SHP77 (cell line): ENCODE data around the gene MEAF6.
"Not testable (repeated sequence)": the region's sequence is repeated elsewhere in the genome, so short reads cannot be mapped to it uniquely, and the experiment has no call there.

ENCODE experiments used
- DNase-seq, 2 experiments: peaks; one replicate each; lab custom pipeline; 2025; lab: John Stamatoyannopoulos, UW

The MEAF6 gene

DNA sequence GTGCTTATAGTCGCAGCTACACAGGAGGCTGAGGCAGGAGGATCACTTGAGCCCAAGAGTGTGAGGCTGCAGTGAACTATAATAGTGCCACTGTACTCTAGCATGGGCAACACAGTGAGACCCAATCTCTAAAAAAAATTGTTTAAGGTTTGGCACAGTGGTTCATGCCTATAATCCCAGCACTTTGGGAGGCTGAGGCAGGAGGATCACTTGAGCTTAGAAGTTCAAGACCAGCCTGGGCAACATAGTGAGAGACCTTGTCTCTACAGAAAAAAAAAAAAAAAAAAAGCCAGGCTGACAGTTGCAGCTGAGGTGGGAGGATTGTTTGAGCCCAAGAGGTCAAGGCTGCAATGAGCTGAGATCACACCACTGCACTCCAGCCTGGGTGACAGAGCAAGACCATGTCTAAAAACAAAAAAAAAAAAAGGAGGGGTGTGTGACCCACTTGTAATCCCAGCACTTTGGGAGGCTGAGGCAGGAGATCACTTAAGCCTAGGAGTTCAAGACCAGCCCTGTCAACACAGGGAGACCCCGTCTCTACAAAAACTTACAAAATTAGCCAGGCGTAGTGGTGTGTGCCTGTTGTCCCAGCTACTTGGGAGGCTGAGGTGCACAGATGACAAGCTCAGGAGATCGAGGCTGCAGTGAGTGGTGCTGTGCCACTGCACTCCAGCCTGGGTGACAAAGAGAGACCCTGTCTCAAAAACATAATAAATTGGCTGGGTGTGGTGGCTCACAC lies 18.0 kb upstream of the MEAF6 start:
- not testable (repeated sequence) for DNase-seq

DNA sequence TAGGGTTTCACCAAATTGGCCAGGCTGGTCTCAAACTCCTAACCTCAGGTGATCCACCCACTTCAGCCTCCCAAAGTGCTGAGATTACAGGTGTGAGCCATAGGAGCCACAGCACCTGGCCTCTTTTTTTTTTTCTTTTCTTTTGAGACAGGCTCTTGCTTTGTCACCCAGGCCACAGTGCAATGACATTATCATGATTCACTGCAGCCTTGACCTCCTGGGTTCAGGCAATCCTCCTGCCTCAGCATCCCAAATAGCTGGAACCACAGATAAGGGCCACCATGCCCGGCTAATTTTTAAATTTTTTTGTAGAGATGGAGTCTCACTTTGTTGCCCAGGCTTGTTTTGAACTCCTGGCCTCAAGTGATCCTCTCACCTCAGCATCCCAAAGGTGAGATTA lies 15.3 kb upstream of the MEAF6 start:
- not testable (repeated sequence) for DNase-seq

- no peak for DNase-seq
These were observed 5.0 kb upstream of the MEAF6 start for GRCh38 chr1:37519613-37520012.

GRCh38 chr1:37518929-37519328 lies 4.4 kb upstream of the MEAF6 start:
- not testable (repeated sequence) for DNase-seq

- not testable (repeated sequence) for DNase-seq
These were observed 3.7 kb upstream of the MEAF6 start for GRCh38 chr1:37518241-37518640.

- DNase-seq: no peak
These were observed 3.0 kb upstream of the MEAF6 start for GRCh38 chr1:37517569-37517968.

DNA sequence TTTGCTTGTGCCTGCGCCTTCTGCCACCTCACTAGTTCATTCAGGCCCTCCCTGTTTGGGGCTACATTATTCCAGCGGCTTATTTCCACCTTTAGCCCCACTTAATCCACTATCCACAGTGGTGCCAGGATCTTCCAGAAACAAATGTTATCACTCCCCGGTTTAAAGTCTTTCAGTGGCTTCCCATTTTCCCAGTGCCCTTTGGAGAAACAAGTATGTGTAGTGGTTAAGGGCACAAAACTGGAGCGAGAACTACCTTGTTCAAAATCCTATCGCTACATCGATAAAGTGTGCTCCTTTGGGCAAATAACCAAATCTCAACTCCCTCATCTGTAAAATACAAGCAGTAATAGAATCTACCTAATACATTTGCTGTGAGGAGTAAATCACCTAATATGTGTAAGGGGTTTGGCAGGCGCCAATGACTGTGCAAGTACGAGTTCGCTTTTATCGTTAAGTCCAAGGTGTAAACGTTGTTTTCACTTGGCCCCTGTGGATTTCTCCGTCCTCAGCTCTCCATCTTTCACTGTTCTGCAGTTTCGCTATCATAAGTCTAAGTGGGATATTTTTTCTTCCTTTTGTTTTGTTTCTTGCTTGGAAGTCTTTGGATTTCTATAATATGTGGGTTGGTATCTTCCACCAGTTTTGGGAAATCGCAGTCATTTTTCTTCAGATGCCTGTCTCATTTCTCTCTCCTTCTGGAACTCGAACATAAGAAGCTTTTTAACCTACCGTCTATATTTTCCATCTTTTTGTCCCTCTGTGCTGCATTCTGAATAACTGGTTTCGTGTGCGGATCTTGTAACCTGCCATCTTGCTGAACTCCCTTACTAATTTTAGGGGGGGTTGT lies 844 bp upstream of the MEAF6 start:
- DNase-seq: peak; percentile 4 to 27

DNA sequence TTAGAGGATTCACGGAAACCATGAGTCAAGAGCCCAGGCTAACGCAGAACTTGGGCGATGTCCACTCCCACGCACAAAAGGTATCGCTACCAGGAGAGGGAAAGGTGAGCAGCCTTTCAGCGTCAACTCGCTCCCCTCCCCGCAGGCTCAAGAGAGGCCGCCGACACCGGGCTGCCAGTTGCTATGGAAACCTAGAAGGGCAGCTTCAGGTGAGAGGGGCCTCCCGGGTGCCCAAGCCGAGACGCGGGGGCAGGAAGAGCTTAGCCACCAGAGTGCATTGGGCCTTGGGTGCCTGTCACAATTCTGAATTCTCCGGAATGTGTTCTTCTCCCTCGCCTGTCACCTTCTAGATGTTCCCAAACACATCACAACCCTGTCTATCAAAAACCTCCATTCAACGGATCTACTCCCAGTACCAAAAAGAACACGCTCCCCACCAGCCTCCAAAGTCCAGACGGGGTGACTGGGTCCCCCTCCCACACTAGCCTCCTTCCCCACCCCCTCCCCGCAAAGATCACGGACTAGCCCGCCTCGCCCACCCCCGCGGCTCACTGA lies 694 bp downstream of the MEAF6 start:
- DNase-seq: peak; percentile 24 to 41

- no peak for DNase-seq
These were observed 5.4 kb downstream of the MEAF6 start for GRCh38 chr1:37509181-37509580.

DNA sequence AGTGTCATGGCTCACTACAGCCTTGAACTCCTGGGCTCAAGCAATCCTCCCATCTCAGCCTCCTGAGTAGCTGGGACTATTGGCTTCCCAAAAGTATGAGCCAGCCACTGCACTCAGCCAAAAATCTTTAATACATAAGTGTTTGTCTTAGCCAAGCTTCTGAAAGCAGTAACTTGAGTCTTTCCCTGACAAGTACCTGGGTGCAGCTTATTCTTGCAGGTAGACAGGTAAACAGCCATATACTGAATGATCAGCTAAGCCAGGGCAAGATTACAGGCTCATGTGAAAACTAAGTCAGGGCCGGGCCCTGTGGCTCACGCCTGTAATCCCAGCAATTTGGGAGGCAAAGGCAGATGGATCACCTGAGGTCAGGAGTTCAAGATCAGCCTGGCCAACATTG lies 7.8 kb downstream of the MEAF6 start:
- no peak for DNase-seq

GRCh38 chr1:37502791-37503190 lies 11.8 kb downstream of the MEAF6 start:
- not testable (repeated sequence) for DNase-seq

GRCh38 chr1:37502104-37502503 lies 12.5 kb downstream of the MEAF6 start:
- DNase-seq: no peak

GRCh38 chr1:37501661-37502060 lies 12.9 kb downstream of the MEAF6 start:
- DNase-seq: no peak

DNA sequence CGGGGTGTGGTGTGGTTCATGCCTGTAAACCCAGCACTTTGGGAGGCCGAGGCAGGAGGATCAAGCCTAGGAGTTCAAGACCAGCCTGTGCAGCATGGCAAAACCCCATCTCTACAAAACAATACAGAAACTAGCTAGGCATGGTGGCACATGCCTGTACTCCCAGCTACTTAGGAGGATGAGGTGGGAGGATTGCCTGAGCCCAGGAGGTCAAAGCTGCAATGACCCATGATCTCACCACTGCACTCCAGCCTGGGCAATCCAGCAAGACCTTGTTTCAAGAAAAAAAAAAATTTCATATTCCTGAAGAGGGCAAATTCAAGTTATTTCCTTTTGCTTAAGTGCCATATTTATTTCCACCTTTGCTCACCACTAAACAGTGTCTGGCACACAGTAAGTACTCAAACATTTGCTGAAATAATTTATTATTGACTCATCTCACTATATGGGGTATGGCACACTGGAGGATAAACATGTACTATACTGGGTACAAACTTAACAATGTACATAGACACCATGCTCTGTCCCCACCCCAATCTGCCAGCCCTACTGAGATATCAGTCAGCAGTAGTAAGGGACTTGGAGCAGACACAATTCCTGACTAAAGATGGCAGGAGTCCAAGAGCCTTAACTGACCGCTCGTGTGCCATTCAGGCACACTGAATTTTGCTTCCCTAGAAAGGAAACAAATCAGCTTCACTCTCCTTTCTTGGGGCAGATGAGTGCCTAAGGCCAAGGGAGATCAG lies 15.5 kb downstream of the MEAF6 start:
- DNase-seq: peak; percentile 26 to 54

GRCh38 chr1:37497832-37498231 lies 16.7 kb downstream of the MEAF6 start:
- DNase-seq: peak; percentile 77 to 84

DNA sequence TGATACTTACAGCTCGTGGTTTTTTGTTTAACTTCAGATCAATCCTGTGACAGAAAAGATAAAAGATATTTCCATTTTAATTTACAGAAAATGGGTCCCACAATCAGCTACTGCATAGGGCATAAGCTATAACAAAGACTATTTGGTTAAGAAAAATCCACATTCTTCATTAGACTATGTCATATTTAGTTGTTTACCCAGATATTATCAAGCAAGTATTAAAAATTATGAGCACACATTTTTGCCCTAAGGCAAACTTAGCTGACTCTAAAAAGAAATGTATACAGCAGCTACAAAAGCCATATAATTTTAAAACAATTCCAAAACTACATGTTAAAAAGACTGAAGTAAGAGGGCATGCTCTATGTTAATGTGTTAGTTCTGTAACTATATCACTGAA lies 18.7 kb downstream of the MEAF6 start:
- no peak for DNase-seq

DNA sequence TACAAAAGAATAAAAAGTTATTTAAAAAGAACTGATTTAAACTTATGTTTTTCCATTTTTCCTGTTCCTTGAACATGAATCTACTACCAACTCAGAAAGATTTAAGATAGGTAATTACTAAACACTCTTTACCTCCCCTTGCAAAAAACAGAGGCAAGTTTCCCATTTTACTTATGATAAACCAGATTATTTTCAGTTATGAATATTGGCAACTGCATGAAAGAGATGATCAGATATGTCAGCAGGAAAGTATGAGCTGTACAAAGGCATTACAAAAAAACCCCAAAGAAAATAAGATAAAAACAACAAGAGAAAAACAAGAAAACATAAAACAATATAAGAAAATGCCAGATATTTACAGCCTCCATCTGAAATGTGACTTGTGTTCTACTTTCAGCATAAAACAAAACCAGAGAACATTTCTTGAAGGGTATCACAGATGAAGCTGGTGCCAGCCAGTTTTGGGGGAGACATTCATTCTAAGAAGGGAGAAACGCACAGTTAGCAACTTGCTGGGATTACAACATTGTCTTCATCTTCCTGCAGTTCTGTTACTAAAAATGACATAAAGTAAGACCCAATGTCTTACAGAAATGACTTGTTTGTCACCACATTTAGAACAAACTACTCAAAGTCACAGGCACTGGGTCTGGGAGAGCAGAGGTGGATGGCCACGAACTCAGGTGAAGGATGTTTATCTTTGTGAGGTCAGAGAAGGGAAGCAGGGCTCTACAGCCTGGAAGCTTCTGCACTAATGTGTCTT lies 21.0 kb downstream of the MEAF6 start:
- no peak for DNase-seq

DNA sequence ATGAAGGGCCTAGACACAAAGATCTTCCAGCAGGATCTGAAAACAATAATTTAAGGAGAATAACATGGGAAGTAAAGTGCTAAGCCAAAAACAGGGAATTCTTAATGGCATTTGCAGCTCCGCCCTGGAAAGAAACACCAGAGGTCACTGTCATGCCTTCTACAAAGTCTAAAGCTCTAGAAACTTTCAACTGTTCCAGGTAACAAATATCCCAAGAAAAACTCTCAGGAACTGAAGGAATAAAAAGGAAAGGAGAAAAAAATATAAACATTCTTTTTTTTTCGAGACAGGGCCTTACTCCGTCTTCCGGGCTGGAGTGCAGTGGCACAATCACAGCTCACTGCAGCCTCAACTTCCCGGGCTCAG lies 27.0 kb downstream of the MEAF6 start:
- DNase-seq: no peak

- DNase-seq: peak; percentile 26 to 52
These were observed 27.6 kb downstream of the MEAF6 start for GRCh38 chr1:37486680-37487618.

- DNase-seq: no peak
These were observed 28.5 kb downstream of the MEAF6 start for GRCh38 chr1:37485902-37486679.
